Endothelial cell of umbilical vein (primary cell): ENCODE measurements around the gene P2RY6.

Experiments
- CTCF ChIP-seq, 2 donors: IDR thresholded peaks; 1 replicate in 1 of 2; 2 replicates in 1 of 2; pipeline ENCODE4 v1.5.1; 2011; ENCODE audit warnings: low read length in 2 of 2, mild to moderate bottlenecking in 2 of 2, moderate library complexity in 2 of 2, control low read depth in 1 of 2, inconsistent platforms in 1 of 2, low read depth in 1 of 2; ENCODE audit not compliant: insufficient read depth in 1 of 2; ENCODE audit errors: extremely low read depth in 1 of 2
- EZH2 ChIP-seq: IDR thresholded peaks from 2 replicates; pipeline ENCODE4 v1.6.1; 2012; ENCODE audit warnings: borderline replicate concordance, low read depth, mild to moderate bottlenecking, moderate library complexity, low read length, inconsistent platforms; ENCODE audit not compliant: severe bottlenecking
- GATA2 ChIP-seq: IDR thresholded peaks from 2 replicates; pipeline ENCODE4 v1.7.0; 2011; ENCODE audit warnings: low read depth, mild to moderate bottlenecking, moderate library complexity, mixed read lengths, low read length; ENCODE audit not compliant: insufficient read length, insufficient read depth
- MAX ChIP-seq: IDR thresholded peaks from 2 replicates; pipeline ENCODE4 v1.6.1; 2011; ENCODE audit not compliant: insufficient read depth, insufficient read length
- MYC ChIP-seq: IDR thresholded peaks from one replicate; pipeline ENCODE4 v1.6.1; 2011; ENCODE audit warnings: mild to moderate bottlenecking, low read depth, low read length
- POLR2A ChIP-seq: IDR thresholded peaks from 2 replicates; pipeline ENCODE4 v1.6.1; 2012; ENCODE audit warnings: low read depth, mild to moderate bottlenecking, control low read depth, low read length
- POLR2AphosphoS5 ChIP-seq: IDR thresholded peaks from 2 replicates; pipeline ENCODE4 v1.6.1; 2012; ENCODE audit warnings: low read depth, mild to moderate bottlenecking, control low read depth, low read length, moderate library complexity; ENCODE audit not compliant: insufficient read depth

GRCh38 chr11:73270855-73271477 is 1.2 kb upstream of the P2RY6 start:
- TF ChIP-seq CTCF (IDR thresholded peaks at IDR 0.05; ENCODE audit: extremely low read depth in 1 of 2, insufficient read depth in 1 of 2, low read depth in 1 of 2, low read length in 2 of 2) = no peak
- no peak for TF ChIP-seq POLR2A
- TF ChIP-seq MAX = no peak
- no peak for TF ChIP-seq POLR2AphosphoS5
- TF ChIP-seq EZH2 = no peak
- TF ChIP-seq GATA2 = no peak
- TF ChIP-seq MYC = no peak
